ENCODE data around the gene DNM3. TPM values are rescaled to one million over a fixed set of nuclear protein-coding genes. Genes with fewer than 3 reads are reported as not detected.

Gene DNM3
- polyA plus RNA-seq, 1 of the 3 experiments (the other 2 are of a cell fraction): 0.43 TPM

- DNase-seq: no peak
- no peaks in the 10 kb centered on the region for H3K79me2 ChIP-seq (ENCODE audit: insufficient read depth)
- 0 out of 2 replicates have a peak overlapping the region, but pooled peaks have one; percentile 7 for H3K4me2 ChIP-seq
- no peaks in the 10 kb centered on the region for H3K9me2 ChIP-seq
- H4K20me1 ChIP-seq (ENCODE audit: insufficient read depth): no peaks in the 10 kb centered on the region
- H3F3A ChIP-seq (replicated peaks; ENCODE audit: insufficient read depth): peaks cover 16% of the 10 kb centered on the region
- no peak overlapping the region for H2AFZ ChIP-seq (ENCODE audit: low read depth)
- H3K36me3 ChIP-seq (replicated peaks in 1 of 2; ENCODE audit: control insufficient read depth in 1 of 2, insufficient read depth in 2 of 2, low read length in 1 of 2): no peaks in the 10 kb centered on the region
- 40% methylated on average over 1 of the region's 1 CpG for WGBS (ENCODE audit: low lambda C conversion rate)
- ChIA-PET POLR2A (no interaction called here), CTCF (interaction anchor here (1.0 to 1.3 kb wide), 2 partner anchors 42 to 350 kb away, joined by 3 to 4 read pairs; no protein-coding TSS in a partner anchor)
- H3K27ac ChIP-seq (ENCODE audit: low read depth in 2 of 2, low read length in 1 of 2): peak overlapping the region; percentile 51 to 91; a peak in 3 of 4 replicates
- H3K4me3 ChIP-seq (ENCODE audit: low read depth in 2 of 2, low read length in 1 of 2): no peak overlapping the region
- TF ChIP-seq GABPA (IDR thresholded peaks at IDR 0.05; ENCODE audit: low read depth) (no peak), NFIC (IDR thresholded peaks at IDR 0.05; ENCODE audit: borderline replicate concordance) (no peak), MEF2A (IDR thresholded peaks at IDR 0.05; ENCODE audit: borderline replicate concordance, low read depth) (no peak), FOXJ3 (CRISPR knock-in tag; IDR thresholded peaks at IDR 0.05) (no peak), TAF1 (IDR thresholded peaks at IDR 0.05; ENCODE audit: borderline replicate concordance, low read depth, low read length) (no peak), TCF12 (IDR thresholded peaks at IDR 0.05) (no peak), JUND (IDR thresholded peaks at IDR 0.05) (no peak), PBX3 (IDR thresholded peaks at IDR 0.05) (no peak), POLR2AphosphoS5 (IDR thresholded peaks at IDR 0.05; ENCODE audit: low read depth, low read length) (no peak), USF1 (IDR thresholded peaks at IDR 0.05; ENCODE audit: borderline replicate concordance, low read depth) (no peak), TEAD4 (IDR thresholded peaks at IDR 0.05; ENCODE audit: borderline replicate concordance, insufficient read depth) (no peak)
- H3K4me1 ChIP-seq (ENCODE audit: control insufficient read depth in 1 of 2, insufficient read depth in 2 of 2, low read depth in 1 of 2, low read length in 1 of 2): peaks cover 35 to 51% of the 10 kb centered on the region in 2 experiments; a peak in 3 of 4 replicates
- H3K9me3 ChIP-seq: peaks cover 7% of the 10 kb centered on the region; the same call in 1 of the 2 replicates
- no peak overlapping the region for H3K9ac ChIP-seq
- no peaks in the 10 kb centered on the region for H3K27me3 ChIP-seq (ENCODE audit: insufficient read depth)
Observed at GRCh38 chr1:172352435-172352834, 511.1 kb downstream of the DNM3 start.

GRCh38 chr1:172354291-172355274, 513.3 kb downstream of the DNM3 start:
- H3K9ac ChIP-seq: no peak overlapping the region
- no peaks in the 10 kb centered on the region for H4K20me1 ChIP-seq (ENCODE audit: insufficient read depth)
- no peaks in the 10 kb centered on the region for H3K79me2 ChIP-seq (ENCODE audit: insufficient read depth)
- no peak overlapping the region for H3K4me3 ChIP-seq (ENCODE audit: low read depth in 2 of 2, low read length in 1 of 2)
- POLR2A ChIA-PET: no interaction called here
- H3K4me1 ChIP-seq (ENCODE audit: control insufficient read depth in 1 of 2, insufficient read depth in 2 of 2, low read depth in 1 of 2, low read length in 1 of 2): peaks cover 50 to 62% of the 10 kb centered on the region in 2 experiments; a peak in 3 of 4 replicates
- no peak for DNase-seq
- TF ChIP-seq ELF1 (IDR thresholded peaks at IDR 0.05) (no peak), NRF1 (IDR thresholded peaks at IDR 0.05; ENCODE audit: low read depth, low read length) (no peak), MXI1 (IDR thresholded peaks at IDR 0.05; ENCODE audit: low read depth, low read length) (no peak), TAF1 (IDR thresholded peaks at IDR 0.05; ENCODE audit: borderline replicate concordance, low read depth, low read length) (no peak), YY1 (IDR thresholded peaks at IDR 0.05; ENCODE audit: low read depth) (no peak), RFX5 (IDR thresholded peaks at IDR 0.05; ENCODE audit: low read length) (no peak), GATA2 (CRISPR knock-in tag; IDR thresholded peaks at IDR 0.05) (no peak)
- no peaks in the 10 kb centered on the region for H3K9me2 ChIP-seq
- H3K36me3 ChIP-seq (replicated peaks in 1 of 2; ENCODE audit: control insufficient read depth in 1 of 2, insufficient read depth in 2 of 2, low read length in 1 of 2): no peaks in the 10 kb centered on the region
- H3K4me2 ChIP-seq: no peak overlapping the region
- H2AFZ ChIP-seq (ENCODE audit: low read depth): no peak overlapping the region
- peaks cover 38% of the 10 kb centered on the region for H3F3A ChIP-seq (replicated peaks; ENCODE audit: insufficient read depth)
- no peaks in the 10 kb centered on the region for H3K27me3 ChIP-seq (ENCODE audit: insufficient read depth)
- H3K9me3 ChIP-seq: no peaks in the 10 kb centered on the region
- 94% methylated on average over 5 of the region's 5 CpGs for WGBS (ENCODE audit: low lambda C conversion rate)
- CTCF ChIA-PET: interaction anchor here (0.7 to 1.2 kb wide), 3 partner anchors 31 to 365 kb away, joined by 3 read pairs; no protein-coding TSS in a partner anchor
- H3K27ac ChIP-seq (ENCODE audit: low read depth in 2 of 2, low read length in 1 of 2): no peak overlapping the region
